ENCODE results near the gene FRYL. TPM values are rescaled to one million over a fixed set of nuclear protein-coding genes. Genes with fewer than 3 reads are reported as not detected.
"Not testable (repeated sequence)": the region's sequence is repeated elsewhere in the genome, so short reads cannot be mapped to it uniquely, and the experiment has no call there.

Gene FRYL
- polyA plus RNA-seq, 1 donor, result 60.6 TPM

GRCh38 chr4:48746608-48747362 lies 33.3 kb downstream of the FRYL start:
- no peak for DNase-seq

DNA sequence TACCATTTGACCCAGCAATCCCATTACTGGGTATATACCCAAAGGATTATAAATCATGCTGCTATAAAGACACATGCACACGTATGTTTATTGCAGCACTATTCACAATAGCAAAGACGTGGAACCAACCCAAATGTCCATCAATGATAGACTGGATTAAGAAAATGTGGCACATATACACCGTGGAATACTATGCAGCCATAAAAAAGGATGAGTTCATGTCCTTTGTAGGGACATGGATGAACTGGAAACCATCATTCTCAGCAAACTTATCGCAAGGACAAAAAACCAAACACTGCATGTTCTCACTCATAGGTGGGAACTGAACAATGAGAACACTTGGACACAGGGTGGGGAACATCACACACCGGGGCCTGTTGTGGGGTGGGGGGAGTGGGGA lies 34.9 kb downstream of the FRYL start:
- not testable (repeated sequence) for DNase-seq

DNA sequence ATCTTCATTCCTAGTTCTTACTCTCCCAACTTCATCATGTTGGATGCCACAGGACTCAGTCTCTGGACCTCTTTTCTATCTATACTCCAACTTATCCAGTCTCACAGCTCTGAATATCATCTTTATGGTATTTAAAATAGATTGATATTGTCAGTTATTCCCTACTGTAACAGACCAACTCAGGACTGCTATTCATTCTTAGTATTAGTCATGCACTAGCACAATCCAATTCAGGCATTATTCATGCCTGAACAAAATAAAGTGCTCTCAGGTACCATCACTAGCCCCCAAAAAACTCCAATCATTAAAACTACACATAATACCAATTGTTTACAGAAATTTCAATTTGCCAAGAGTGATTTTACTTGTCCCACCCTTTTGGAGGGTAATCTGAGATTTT lies 37.7 kb downstream of the FRYL start:
- no peak for DNase-seq

- DNase-seq, result no peak
Observed at GRCh38 chr4:48739560-48740019, 40.5 kb downstream of the FRYL start.

- DNase-seq, result no peak
Observed at GRCh38 chr4:48738856-48739255, 41.2 kb downstream of the FRYL start.

DNA sequence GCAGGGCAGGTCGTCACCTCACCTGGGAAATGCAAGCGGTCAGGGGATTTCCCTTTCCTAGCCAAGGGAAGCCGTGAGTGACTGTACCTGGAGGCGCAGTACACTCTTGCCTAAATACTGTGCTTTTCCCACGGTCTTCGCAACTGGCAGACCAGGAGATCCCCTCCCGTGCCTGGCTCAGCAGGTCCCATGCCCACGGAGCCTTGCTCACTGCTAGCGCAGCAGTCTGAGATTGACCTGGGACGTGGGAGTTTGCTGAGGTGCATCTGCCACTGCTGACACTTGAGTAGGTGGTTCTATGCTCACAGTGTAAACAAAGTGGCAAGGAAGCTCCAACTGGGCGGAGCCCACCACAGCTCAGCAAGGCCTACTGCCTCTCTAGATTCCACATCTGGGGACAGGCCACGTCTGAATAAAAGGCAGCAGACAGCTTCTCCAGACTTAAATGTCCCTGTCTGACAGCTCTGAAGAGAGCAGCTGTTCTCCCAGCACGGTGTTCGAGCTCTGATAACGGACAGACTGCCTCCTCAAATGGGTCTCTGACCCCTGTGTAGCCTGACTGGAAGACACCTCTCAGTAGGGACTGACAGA lies 51.1 kb downstream of the FRYL start:
- not testable (repeated sequence) for DNase-seq

DNA sequence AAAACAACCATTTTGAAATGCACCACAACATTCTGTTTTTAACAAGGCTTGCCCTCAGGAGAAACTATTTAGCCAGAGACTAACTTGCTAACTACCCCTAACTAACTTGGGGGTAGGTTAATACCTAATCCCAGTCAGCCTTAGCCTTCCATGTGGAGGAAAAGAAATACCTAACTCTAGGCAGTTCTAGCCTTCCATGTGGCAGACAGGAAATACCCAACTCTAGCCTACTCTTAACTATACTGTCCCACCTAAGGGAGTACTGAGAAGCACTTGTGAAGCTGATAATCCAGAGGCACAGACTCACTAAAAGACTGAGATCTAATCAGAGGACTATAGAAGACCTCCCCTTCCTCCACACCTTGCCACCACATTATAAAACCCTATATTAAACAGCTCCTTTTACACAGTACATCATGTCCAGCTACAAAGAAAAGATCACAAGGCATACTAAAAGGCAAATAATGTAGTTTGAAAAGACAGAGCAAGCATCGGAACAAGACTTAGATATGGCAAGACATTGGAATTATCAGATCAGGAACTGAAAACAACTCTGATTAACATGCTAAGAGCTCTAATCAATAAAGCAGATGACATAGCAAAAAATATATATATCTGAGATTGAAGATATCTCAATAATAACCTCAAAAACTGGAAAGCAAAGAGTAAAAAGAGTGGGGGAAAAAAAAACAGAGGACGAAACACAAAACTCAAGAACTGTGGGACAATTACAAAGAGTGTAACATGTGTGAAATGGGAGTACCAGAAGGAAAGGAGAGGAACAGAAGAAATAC lies 52.2 kb downstream of the FRYL start:
- no peak for DNase-seq

DNA sequence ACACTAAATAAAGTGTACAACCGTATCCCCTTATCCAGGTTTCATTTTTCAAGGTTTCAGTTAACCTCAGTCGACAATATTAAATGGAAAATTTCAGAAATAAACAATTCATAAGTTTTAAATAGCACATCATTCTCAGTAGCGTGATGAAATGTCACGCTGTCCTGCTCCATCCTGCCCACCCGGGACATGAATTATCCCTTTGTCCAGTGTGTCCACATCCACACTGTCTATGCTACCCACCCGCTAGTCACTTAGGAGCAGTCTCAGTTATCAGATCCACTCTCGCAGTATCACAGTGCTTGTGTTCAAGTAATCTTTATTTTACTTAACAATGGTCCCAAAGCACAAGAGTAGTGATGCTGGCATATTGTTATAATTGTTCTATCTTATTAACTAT lies 54.7 kb downstream of the FRYL start:
- DNase-seq, result no peak

GRCh38 chr4:48722509-48723446 lies 57.3 kb downstream of the FRYL start:
- no peak for DNase-seq

- DNase-seq, result no peak
Observed at GRCh38 chr4:48720459-48720858, 59.6 kb downstream of the FRYL start.

DNA sequence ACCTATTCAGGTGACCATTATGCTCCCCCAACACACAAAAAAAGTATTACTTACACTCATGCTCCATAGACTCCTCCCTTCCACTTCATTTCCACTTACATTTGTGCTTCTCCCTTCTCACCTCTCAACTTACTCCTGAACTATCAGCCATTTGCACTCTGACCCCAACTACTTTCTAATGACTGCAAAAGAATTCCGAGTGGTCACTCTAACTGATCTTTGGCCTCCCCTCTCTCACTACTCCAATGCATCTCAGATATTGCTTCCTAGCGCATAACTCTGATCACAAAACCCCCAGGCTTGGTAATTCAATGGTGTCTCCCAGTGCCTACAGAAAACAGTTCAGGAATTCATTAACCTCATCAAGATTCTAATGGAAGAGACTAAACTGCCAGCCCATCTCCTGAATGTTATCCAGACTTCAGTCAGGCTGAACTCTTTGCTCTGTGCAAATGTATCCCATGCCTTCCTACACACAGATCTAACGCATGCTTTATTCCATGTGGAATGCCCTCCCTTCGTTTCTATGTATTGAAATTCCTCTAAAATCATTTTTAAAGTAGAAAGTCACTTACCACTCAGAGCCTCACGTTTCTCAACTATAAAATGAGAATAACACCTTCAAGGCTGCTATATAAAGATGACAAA lies 61.1 kb downstream of the FRYL start:
- DNase-seq, result no peak

GRCh38 chr4:48716285-48716684 lies 63.8 kb downstream of the FRYL start:
- not testable (repeated sequence) for DNase-seq

DNA sequence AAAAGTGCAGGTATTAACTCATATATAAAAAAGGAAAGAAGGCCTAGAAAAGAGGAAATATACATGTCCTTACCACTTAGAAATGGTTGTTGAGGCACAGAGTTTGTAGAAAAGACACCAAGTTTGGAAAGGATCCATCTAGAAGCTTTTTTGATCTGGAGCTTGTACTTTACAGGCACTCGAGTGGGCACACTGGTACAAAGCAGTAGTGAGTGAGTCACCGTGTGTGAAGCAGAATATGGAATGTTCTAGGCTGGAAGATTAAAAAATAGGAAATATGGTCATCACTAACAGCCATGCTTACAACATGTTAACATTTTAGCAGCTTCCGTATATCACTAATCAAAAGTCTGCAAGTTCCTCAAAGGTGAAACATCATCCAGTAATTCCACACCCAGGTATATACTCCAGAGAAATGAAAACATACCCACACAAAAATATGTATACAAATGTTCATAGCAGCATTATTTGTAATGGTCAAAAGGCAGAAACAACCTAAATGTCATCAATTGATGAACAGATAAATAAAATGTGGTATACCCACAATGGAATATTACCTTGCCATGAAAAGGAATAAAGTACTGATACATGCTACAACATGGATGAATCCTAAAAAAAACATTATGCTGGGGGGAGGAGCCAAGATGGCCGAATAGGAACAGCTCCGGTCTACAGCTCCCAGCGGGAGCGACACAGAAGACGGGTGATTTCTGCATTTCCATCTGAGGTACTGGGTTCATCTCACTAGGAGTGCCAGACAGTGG lies 69.5 kb downstream of the FRYL start:
- DNase-seq, result no peak

- DNase-seq, result no peak
Observed at GRCh38 chr4:48709901-48710300, 70.2 kb downstream of the FRYL start.

DNA sequence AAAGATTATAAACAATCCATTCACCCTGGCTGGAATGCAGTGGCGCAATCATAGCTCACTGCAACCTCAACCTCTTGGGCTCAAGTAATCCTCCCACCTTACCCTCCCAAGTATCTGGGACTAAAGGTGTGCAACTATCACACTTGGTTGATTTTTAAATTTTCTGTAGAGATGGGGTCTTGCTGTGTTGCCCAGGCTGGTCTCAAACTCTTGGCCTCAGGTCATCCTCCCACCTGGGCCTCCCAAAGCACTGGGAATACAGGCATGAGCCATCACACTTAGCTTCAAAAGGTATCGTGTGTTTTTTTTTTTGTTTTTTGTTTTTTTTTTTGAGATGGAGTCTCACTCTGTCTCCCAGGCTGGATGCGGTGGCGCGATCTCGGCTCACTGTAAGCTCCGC lies 71.5 kb downstream of the FRYL start:
- DNase-seq, result no peak

DNA sequence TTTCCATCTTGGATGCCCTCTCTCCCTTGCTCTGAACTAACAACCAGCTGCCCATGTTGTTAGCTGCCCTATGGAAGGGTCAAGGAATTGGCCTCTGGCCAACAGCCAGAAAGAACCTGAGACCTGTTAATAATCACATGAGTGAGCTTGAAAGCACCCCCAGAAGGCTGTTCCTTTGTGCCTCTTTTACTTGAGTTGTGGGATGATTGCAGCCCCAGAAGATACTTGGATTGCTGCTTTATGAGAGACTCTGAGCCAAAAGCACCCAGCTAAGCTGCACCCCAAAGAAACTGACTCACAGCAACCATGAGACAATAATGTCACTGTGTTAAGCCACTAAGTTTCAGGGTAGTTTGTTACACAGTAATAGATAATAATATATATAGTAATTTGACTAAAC lies 73.3 kb downstream of the FRYL start:
- DNase-seq, result no peak

DNA sequence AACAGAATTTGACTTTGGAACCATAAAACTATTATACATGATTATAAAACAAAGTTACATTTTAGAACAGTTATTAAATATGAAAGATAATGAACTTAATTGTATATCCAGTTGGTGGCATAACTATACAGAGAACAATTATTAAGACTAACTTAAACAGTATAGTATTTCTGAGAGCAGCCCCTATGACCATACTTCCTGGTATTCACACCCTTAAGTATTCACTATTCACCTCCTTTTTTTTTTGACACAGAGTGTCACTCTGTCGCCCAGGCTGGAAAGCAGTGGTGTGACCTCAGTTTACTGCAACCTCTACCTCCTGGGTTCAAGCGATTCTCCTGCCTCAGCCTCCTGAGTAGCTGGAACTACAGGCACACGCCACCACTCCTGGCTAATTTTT lies 74.5 kb downstream of the FRYL start:
- no peak for DNase-seq

DNA sequence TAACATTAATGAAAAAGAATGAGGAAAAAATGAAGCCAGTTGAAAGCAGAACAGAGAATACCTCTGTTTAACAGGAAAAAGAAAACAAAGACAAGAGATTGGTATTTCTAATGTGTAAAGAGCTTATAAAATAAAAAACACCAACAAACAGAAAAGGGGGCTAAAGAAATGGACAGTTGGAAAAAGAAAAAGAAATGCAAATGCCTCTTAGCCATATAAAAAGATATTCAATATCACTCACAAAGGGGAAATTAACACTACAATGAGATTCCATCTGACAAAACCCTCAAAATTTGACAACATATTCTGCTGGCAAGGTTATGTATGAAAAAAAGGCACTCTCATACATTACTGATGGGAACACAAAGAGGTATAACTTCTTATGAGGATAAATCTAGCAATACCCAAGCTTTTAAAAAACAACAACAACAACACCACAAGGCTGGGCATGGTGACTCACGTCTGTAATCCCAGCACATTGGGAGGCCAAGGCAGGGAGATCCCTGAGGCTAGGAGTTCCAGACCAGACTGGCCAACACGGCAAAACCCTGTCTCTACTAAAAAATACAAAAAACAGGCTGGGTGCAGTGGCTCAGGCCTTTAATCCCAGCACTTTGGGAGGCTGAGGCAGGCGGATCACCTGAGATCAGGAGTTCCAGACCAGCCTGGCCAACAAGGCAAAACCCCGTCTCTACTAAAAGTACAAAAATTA lies 75.8 kb downstream of the FRYL start:
- DNase-seq, result no peak

GRCh38 chr4:48699475-48699874 lies 80.6 kb downstream of the FRYL start:
- no peak for DNase-seq
